ENCODE results near the gene LAMP1. TPM values are rescaled to one million over a fixed set of nuclear protein-coding genes. Genes with fewer than 3 reads are reported as not detected.

Gene LAMP1
- total and polyA plus RNA-seq, 2 of the 4 experiments (the other 2 are of a cell fraction), result 60.6 to 229 TPM

DNA sequence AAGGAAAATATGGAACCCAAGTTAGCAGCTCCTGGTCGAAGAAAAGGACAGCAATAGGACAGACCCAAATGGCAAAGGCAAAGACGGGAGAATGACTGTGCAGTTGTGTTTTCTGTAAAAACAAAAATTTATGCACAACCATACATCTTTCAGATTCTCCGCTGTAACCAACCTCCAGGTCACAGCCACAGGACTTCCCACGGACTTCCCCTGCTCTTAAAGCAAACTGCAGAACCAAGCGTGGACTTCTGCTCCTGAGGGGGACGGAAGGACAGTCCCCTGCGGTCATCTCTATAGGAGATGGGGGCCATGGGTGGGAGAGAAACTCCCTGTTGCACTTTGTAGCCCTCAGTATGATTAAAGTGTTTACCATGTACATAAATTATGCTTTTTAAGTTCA lies 64.4 kb downstream of the LAMP1 start:
- Histone ChIP-seq H2AFZ (replicated peaks; ENCODE audit: low read length, poor library complexity) (no peak overlapping the region), H2BK120ac (ENCODE audit: low read depth, low read length) (no peak overlapping the region), H3K4me2 (ENCODE audit: low read depth, low read length) (no peak overlapping the region), H2BK15ac (ENCODE audit: low read depth, low read length) (no peak overlapping the region), H3K56ac (ENCODE audit: extremely low read depth, insufficient read depth, low read length) (no peak overlapping the region), H4K5ac (ENCODE audit: low read depth, low read length) (no peak overlapping the region), H3K36me3 (ENCODE audit: control insufficient read depth, insufficient read depth, low read length) (no peaks in the 10 kb centered on the region), H3K9me1 (ENCODE audit: insufficient read depth, low read length) (no peaks in the 10 kb centered on the region), H3K79me1 (ENCODE audit: low read depth in 1 of 2, low read length in 2 of 2) (no peaks in the 10 kb centered on the region), H3K14ac (replicated peaks; ENCODE audit: low read depth, low read length) (no peak overlapping the region), H3K27ac (ENCODE audit: insufficient read depth, low read length) (no peak overlapping the region), H2BK5ac (ENCODE audit: low read depth, low read length, poor library complexity, severe bottlenecking) (no peak overlapping the region), H2BK20ac (ENCODE audit: low read depth, low read length) (no peak overlapping the region), H3K18ac (ENCODE audit: low read depth, low read length) (no peak overlapping the region), H3K9ac (ENCODE audit: low read depth, low read length) (no peak overlapping the region), H3K9me3 (ENCODE audit: control insufficient read depth, insufficient read depth, low read length) (no peaks in the 10 kb centered on the region), H4K20me1 (ENCODE audit: insufficient read depth, low read length) (no peaks in the 10 kb centered on the region), H3K23ac (ENCODE audit: low read depth, low read length) (no peak overlapping the region), H2AK5ac (ENCODE audit: low read depth, low read length) (no peak overlapping the region), H4K91ac (ENCODE audit: insufficient read depth, low read depth, low read length) (no peak overlapping the region), H3K4me3 (ENCODE audit: insufficient read depth, low read depth, low read length) (no peak overlapping the region), H2AK9ac (replicated peaks; ENCODE audit: low read depth, low read length, poor library complexity) (no peak overlapping the region), H4K8ac (ENCODE audit: low read depth in 2 of 2, low read length in 2 of 2) (no peak overlapping the region), H3K4ac (ENCODE audit: low read depth, low read length) (no peak overlapping the region), H3K4me1 (ENCODE audit: control insufficient read depth, insufficient read depth, low read length) (no peaks in the 10 kb centered on the region; the same call in 1 of the 2 replicates), H3K27me3 (ENCODE audit: control insufficient read depth, insufficient read depth, low read length) (peaks cover 32% of the 10 kb centered on the region)
- DNase-seq, result no peak
- TF ChIP-seq RAD21 (IDR thresholded peaks at IDR 0.05; ENCODE audit: low read length) (no peak), ELK1 (IDR thresholded peaks at IDR 0.05; ENCODE audit: borderline replicate concordance, low read depth, low read length) (no peak), BHLHE40 (IDR thresholded peaks at IDR 0.05; ENCODE audit: low read depth, low read length) (no peak)
- intact Hi-C loops (cut with micrococcal nuclease), result no loop called here
- no peak for ATAC-seq (ENCODE audit: low read depth)
- no CpG with 5 or more reads among the region's 7 CpGs for WGBS, 2 experiments (ENCODE audit: extremely low coverage in 2 of 2, insufficient read length in 1 of 2)
- ChIA-PET CTCF (no interaction called here), POLR2A (ENCODE audit: unreplicated experiment) (no interaction called here)
- dilution Hi-C loops (cut with HindIII; ENCODE audit: low sequenced_read_pairs, unreplicated experiment), result no loop called here
- BruUV-seq (replicated peaks), result no TSS peak
- in situ Hi-C loops (cut with MboI; ENCODE audit: low sequenced_read_pairs), result no loop called here
